Smooth muscle cell (in vitro differentiated cells): ENCODE measurements around the gene SNAP23. TPM values are rescaled to one million over a fixed set of nuclear protein-coding genes. Genes with fewer than 3 reads are reported as not detected.

ENCODE experiments used
- DNase-seq: peaks from one replicate; lab custom pipeline; 2025; ENCODE audit not compliant: unreplicated experiment; lab: John Stamatoyannopoulos, UW
- H2AFZ ChIP-seq: fragments of 200-600 bp; sonication (generic); 2 replicates; pipeline ENCODE4 v1.6.0; 2016; ENCODE audit warnings: antibody characterized with exemption, low read depth, mild to moderate bottlenecking
- H3F3A ChIP-seq: fragments of 200-600 bp; sonication (generic); 2 replicates; pipeline ENCODE4 v1.6.0; 2017; ENCODE audit warnings: antibody characterized with exemption, low read depth
- H3K27ac ChIP-seq: fragments of 200-600 bp; sonication (generic); 2 replicates; pipeline ENCODE4 v1.5.1; 2016; ENCODE audit warnings: low read depth, mild to moderate bottlenecking
- H3K27me3 ChIP-seq: fragments of 200-600 bp; sonication (generic); 2 replicates; pipeline ENCODE4 v1.6.1; 2016; ENCODE audit warnings: low read depth, mild to moderate bottlenecking
- H3K36me3 ChIP-seq: fragments of 200-600 bp; sonication (generic); 2 replicates; pipeline ENCODE4 v1.5.1; 2016; ENCODE audit warnings: low read depth
- H3K4me1 ChIP-seq: fragments of 200-600 bp; sonication (generic); 2 replicates; pipeline ENCODE4 v1.5.1; 2016; ENCODE audit warnings: low read depth
- H3K4me2 ChIP-seq: fragments of 200-600 bp; sonication (generic); 2 replicates; pipeline ENCODE4 v1.6.0; 2016; ENCODE audit warnings: mild to moderate bottlenecking
- H3K4me3 ChIP-seq: fragments of 200-600 bp; sonication (generic); 2 replicates; pipeline ENCODE4 v1.5.1; 2016; ENCODE audit warnings: mild to moderate bottlenecking
- H3K79me2 ChIP-seq: fragments of 200-600 bp; sonication (generic); 2 replicates; pipeline ENCODE4 v1.6.0; 2016; ENCODE audit warnings: low read depth, mild to moderate bottlenecking
- H3K9ac ChIP-seq: fragments of 200-600 bp; sonication (generic); 2 replicates; pipeline ENCODE4 v1.6.0; 2016; ENCODE audit warnings: low read depth
- H3K9me3 ChIP-seq: fragments of 200-600 bp; sonication (generic); replicated peaks from 2 replicates; pipeline ENCODE4 v1.5.1; 2016; ENCODE audit warnings: low read depth
- H4K20me1 ChIP-seq: fragments of 200-600 bp; sonication (generic); 2 replicates; pipeline ENCODE4 v1.6.0; 2016; ENCODE audit warnings: low read depth
- WGBS: methylation state at CpG from one replicate; pipeline ENCODE4 v1.1.7; 2016; ENCODE audit warnings: low lambda C conversion rate; 5-methylcytosine and 5-hydroxymethylcytosine counted together
- polyA plus RNA-seq: library from polyadenylated mRNA; unstranded; fragments of >200 nt; fragmentation: Nextera tagmentation; extraction: Ambion mirVana; gene quantifications from 2 replicates; pipeline ENCODE4 v1.2.1, GENCODE V29; 2016
- total RNA-seq: library from RNA; depleted of rRNA; stranded (reverse); fragments of >200 nt; gene quantifications from 2 replicates; pipeline ENCODE4 v1.2.3, GENCODE V29; 2014
- TF ChIP-seq, protein P1 (sequence below): fragments of 200-600 bp; sonication (generic); IDR thresholded peaks from 2 replicates; pipeline ENCODE4 v1.5.1; 2017; ENCODE audit warnings: borderline replicate concordance, mild to moderate bottlenecking, antibody characterized with exemption; ENCODE audit not compliant: insufficient read depth, poor library complexity, severe bottlenecking

Gene SNAP23
- total and polyA plus RNA-seq, 2 experiments from 2014 or later = 73.8 to 78.7 TPM

GRCh38 chr15:42491539-42492225 is 3.8 kb upstream of the SNAP23 start:
- TF ChIP-seq, protein P1, sequence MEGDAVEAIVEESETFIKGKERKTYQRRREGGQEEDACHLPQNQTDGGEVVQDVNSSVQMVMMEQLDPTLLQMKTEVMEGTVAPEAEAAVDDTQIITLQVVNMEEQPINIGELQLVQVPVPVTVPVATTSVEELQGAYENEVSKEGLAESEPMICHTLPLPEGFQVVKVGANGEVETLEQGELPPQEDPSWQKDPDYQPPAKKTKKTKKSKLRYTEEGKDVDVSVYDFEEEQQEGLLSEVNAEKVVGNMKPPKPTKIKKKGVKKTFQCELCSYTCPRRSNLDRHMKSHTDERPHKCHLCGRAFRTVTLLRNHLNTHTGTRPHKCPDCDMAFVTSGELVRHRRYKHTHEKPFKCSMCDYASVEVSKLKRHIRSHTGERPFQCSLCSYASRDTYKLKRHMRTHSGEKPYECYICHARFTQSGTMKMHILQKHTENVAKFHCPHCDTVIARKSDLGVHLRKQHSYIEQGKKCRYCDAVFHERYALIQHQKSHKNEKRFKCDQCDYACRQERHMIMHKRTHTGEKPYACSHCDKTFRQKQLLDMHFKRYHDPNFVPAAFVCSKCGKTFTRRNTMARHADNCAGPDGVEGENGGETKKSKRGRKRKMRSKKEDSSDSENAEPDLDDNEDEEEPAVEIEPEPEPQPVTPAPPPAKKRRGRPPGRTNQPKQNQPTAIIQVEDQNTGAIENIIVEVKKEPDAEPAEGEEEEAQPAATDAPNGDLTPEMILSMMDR = no peak
- H3K4me2 ChIP-seq = peak overlapping the region; percentile 100
- H3K9me3 ChIP-seq = no peaks in the 10 kb centered on the region
- H3K9ac ChIP-seq = peak overlapping the region; percentile 99
- no peak for DNase-seq
- H3K4me1 ChIP-seq = peaks cover 18% of the 10 kb centered on the region
- peaks cover 52% of the 10 kb centered on the region for H3K79me2 ChIP-seq
- 81% methylated on average over 18 of the region's 18 CpGs for WGBS
- no peaks in the 10 kb centered on the region for H3K27me3 ChIP-seq
- H4K20me1 ChIP-seq = peaks cover 9% of the 10 kb centered on the region
- H3F3A ChIP-seq = peaks cover 16% of the 10 kb centered on the region
- peak overlapping the region; percentile 100 for H3K27ac ChIP-seq
- H2AFZ ChIP-seq = peak overlapping the region; percentile 98
- no peaks in the 10 kb centered on the region for H3K36me3 ChIP-seq
- H3K4me3 ChIP-seq = peak overlapping the region; percentile 75

DNA sequence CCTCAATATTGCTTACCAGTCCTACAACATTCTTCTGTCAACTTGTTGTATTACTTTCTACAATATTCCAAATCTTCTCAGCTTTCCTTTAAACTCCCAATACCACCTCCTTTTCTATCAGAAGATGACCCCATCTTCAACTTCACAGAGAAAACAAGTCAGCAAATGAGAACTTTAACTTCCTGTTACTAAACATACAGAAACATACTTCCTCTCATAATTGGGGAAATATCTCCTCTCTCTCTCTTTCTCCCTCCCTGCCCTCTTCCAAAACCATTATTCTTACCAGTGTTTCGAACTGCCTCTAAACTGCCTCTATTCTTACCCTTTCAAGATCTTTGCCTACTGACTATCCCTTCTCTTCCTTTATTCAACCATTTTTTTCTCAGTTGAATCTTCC is 1.8 kb upstream of the SNAP23 start:
- WGBS = 90% methylated on average over 1 of the region's 1 CpG
- Histone ChIP-seq H3K36me3 (no peaks in the 10 kb centered on the region), H3K9ac (no peak overlapping the region), H3K27me3 (no peaks in the 10 kb centered on the region), H4K20me1 (no peaks in the 10 kb centered on the region), H3F3A (peaks cover 20% of the 10 kb centered on the region), H3K4me2 (no peak overlapping the region), H3K9me3 (no peaks in the 10 kb centered on the region), H3K27ac (peak overlapping the region; percentile 98), H3K4me3 (no peak overlapping the region), H3K4me1 (peaks cover 18% of the 10 kb centered on the region), H3K79me2 (peaks cover 46% of the 10 kb centered on the region), H2AFZ (peak overlapping the region; percentile 19)
- no peak for DNase-seq
- TF ChIP-seq, protein P1 = no peak

DNA sequence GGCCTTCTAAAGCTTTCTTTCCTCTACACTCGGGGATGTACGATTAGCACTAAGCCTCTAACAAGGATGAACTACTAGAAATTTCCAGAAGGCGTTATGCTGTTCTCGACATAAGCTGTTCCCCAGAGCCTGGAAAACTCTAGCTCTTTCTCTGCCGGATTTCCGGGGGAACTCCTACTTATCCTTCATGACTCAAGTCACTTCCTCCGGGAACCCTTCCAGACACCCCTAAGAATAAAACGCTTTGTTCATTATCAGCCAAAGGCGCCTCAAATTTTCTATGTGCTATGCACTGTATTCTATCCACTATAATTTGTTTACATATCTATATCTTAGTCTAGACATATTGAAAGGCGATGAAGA is 455 bp upstream of the SNAP23 start:
- Histone ChIP-seq H3K9ac (peak overlapping the region; percentile 89), H3K79me2 (peaks cover 37% of the 10 kb centered on the region), H3K4me2 (peak overlapping the region; percentile 92), H3K27me3 (no peaks in the 10 kb centered on the region), H3F3A (peaks cover 29% of the 10 kb centered on the region), H3K4me3 (peak overlapping the region; percentile 82), H3K9me3 (no peaks in the 10 kb centered on the region), H4K20me1 (peaks cover 5% of the 10 kb centered on the region), H3K4me1 (peaks cover 17% of the 10 kb centered on the region), H3K36me3 (no peaks in the 10 kb centered on the region), H3K27ac (peak overlapping the region; percentile 98), H2AFZ (peak overlapping the region; percentile 77)
- peak; percentile 21 for DNase-seq
- WGBS = 13% methylated on average over 10 of the region's 10 CpGs
- TF ChIP-seq, protein P1 = no peak
